Activated T-cell treated with anti-CD3 and anti-CD28 coated beads, Interleukin-2, amount 50 U/mL, for 4 hours (primary cell): Measurements from ENCODE around the gene AMMECR1. TPM values are rescaled to one million over a fixed set of nuclear protein-coding genes. Genes with fewer than 3 reads are reported as not detected.
A peak's percentile ranks its signal among the peaks of the same experiment; 100 is the strongest.

ENCODE experiments used
- ATAC-seq, 2 donors: fragments of 200-7000 bp; cut with Tn5 transposase; one replicate each; pipeline ENCODE4 v1.10.0; 2021
- DNase-seq: peaks from one replicate; pipeline ENCODE4 v3.0.0-alpha.2; 2020
- H3K27me3 Mint-ChIP-seq: one replicate; pipeline ENCODE4 v1.8.0; 2021; ENCODE audit warnings: low read depth, mixed read lengths
- H3K36me3 Mint-ChIP-seq: one replicate; pipeline ENCODE4 v1.8.0; 2022; ENCODE audit warnings: mixed read lengths; ENCODE audit not compliant: insufficient read depth
- H3K4me1 Mint-ChIP-seq: one replicate; pipeline ENCODE4 v1.8.0; 2021; ENCODE audit warnings: low read depth, mixed read lengths
- H3K4me3 Mint-ChIP-seq: one replicate; pipeline ENCODE4 v1.8.0; 2021; ENCODE audit warnings: mild to moderate bottlenecking, moderate library complexity, mixed read lengths
- H3K9me3 Mint-ChIP-seq: one replicate; pipeline ENCODE4 v1.8.0; 2021; ENCODE audit warnings: mixed read lengths
- total RNA-seq, 3 donors: library from RNA; stranded (reverse); gene quantifications; one replicate each; pipeline ENCODE4 v1.2.1, GENCODE V29; 2021

AMMECR1 gene
- total RNA-seq, 3 donors from 2014 or later: 12.6 to 13.4 (median 13.2) TPM

DNA sequence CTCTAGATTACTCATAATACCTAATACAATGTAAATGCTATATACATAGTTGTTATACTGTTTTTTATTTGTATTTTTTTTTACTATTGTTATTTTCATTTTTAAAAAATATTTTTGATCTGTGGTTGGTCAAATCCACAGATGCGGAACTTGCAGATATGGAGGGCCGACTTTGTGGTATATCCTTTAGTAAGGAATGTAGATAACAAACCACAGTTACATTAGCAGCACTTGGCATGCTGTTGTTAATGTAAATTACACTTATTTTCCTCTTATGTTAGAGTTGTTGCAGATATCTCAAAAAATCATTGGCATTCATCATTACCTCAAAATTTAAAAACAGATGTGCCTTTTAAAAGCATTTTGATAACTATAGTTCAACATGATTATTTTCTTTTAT is 164.0 kb downstream of the AMMECR1 start:
- ATAC-seq: no peak
- Mint-ChIP-seq H3K4me1 (peaks cover under 1% of the 10 kb centered on the region), H3K4me3 (no peak overlapping the region), H3K36me3 (peaks cover 5% of the 10 kb centered on the region), H3K27me3 (no peaks in the 10 kb centered on the region), H3K9me3 (no peaks in the 10 kb centered on the region)
- DNase-seq: no peak

DNA sequence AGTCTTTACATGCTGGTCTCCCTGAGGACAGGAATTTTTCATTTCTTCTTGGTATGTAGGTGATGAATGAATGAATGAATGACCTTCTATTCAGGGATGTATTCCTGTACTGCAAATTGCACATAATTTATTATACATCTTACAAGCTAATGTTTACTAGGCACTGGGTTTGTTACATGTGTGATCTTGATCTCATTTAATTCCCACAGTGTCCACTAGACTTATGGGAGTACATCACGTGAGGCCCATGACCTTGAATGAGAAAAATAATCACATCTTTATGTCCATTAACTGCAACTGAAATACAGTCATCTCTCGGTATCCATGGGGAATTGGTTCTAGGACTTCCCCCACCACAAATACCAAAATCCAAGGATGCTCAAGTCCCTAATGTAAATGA is 164.6 kb downstream of the AMMECR1 start:
- H3K9me3 Mint-ChIP-seq: no peaks in the 10 kb centered on the region
- DNase-seq (no peak), ATAC-seq (no peak)
- H3K4me3 Mint-ChIP-seq: no peak overlapping the region
- peaks cover 5% of the 10 kb centered on the region for H3K36me3 Mint-ChIP-seq
- H3K4me1 Mint-ChIP-seq: no peaks in the 10 kb centered on the region
- no peaks in the 10 kb centered on the region for H3K27me3 Mint-ChIP-seq

GRCh38 chrX:110146521-110146920 is 171.4 kb downstream of the AMMECR1 start:
- DNase-seq: peak; percentile 6
- peaks cover 8% of the 10 kb centered on the region for H3K36me3 Mint-ChIP-seq
- no peak overlapping the region for H3K4me3 Mint-ChIP-seq
- peak; percentile 40 to 77 for ATAC-seq
- H3K27me3 Mint-ChIP-seq: no peaks in the 10 kb centered on the region
- H3K9me3 Mint-ChIP-seq: no peaks in the 10 kb centered on the region
- H3K4me1 Mint-ChIP-seq: peaks cover 1% of the 10 kb centered on the region

DNA sequence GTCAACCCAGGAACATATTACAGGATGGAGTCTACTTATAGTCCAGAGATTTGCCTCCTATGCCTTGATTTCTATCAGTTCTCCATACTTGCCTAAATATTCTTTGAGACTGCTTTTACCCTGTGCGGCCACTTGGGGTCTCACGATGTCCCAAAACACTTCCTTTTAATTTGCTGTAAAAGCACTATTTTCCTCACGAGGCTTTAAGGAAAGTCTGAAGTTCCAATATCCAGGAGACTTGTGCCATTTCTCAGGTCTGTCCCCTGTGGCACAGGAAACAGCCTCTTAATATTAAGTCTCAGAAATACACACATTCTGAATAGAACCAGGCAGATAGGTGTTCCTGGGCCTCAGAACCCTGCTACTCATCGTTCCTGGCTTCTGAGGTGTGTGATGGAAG is 172.0 kb downstream of the AMMECR1 start:
- ATAC-seq: peak in 1 of 2 donors; percentile 41
- no peak for DNase-seq
- no peak overlapping the region for H3K4me3 Mint-ChIP-seq
- H3K27me3 Mint-ChIP-seq: no peaks in the 10 kb centered on the region
- H3K4me1 Mint-ChIP-seq: peaks cover 1% of the 10 kb centered on the region
- H3K36me3 Mint-ChIP-seq: peaks cover 8% of the 10 kb centered on the region
- no peaks in the 10 kb centered on the region for H3K9me3 Mint-ChIP-seq

- no peak overlapping the region for H3K4me3 Mint-ChIP-seq
- no peaks in the 10 kb centered on the region for H3K9me3 Mint-ChIP-seq
- H3K4me1 Mint-ChIP-seq: peaks cover 1% of the 10 kb centered on the region
- no peaks in the 10 kb centered on the region for H3K27me3 Mint-ChIP-seq
- DNase-seq: no peak
- peaks cover 8% of the 10 kb centered on the region for H3K36me3 Mint-ChIP-seq
- ATAC-seq: no peak
These were observed 172.6 kb downstream of the AMMECR1 start for GRCh38 chrX:110145311-110145710.

Other genes with a start within 250 kb of the AMMECR1 start
- not detected for gene RTL9, start 40.8 kb upstream of the AMMECR1 start, total RNA-seq